Measurements from ENCODE around the gene MAP1LC3B.

DNA sequence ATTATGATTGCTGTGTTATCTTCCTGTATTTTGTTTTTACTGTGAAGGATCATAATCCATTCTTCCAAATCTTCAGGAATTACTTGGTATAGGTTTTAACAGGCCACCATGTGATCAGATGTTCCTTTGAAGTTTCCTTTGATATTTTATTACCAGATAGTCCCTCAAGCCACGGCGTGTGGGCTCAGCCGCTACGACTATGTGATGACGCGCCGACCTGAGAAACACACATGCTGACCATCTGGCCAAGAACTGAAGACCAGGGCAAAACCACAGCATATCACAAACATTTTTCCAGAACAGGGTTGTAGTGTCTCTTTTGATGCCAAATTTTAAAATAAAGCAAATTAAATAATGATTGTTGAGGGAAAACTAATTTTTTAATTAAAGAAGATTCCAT is 53.4 kb downstream of the MAP1LC3B start:
- TF ChIP-seq, protein P1, sequence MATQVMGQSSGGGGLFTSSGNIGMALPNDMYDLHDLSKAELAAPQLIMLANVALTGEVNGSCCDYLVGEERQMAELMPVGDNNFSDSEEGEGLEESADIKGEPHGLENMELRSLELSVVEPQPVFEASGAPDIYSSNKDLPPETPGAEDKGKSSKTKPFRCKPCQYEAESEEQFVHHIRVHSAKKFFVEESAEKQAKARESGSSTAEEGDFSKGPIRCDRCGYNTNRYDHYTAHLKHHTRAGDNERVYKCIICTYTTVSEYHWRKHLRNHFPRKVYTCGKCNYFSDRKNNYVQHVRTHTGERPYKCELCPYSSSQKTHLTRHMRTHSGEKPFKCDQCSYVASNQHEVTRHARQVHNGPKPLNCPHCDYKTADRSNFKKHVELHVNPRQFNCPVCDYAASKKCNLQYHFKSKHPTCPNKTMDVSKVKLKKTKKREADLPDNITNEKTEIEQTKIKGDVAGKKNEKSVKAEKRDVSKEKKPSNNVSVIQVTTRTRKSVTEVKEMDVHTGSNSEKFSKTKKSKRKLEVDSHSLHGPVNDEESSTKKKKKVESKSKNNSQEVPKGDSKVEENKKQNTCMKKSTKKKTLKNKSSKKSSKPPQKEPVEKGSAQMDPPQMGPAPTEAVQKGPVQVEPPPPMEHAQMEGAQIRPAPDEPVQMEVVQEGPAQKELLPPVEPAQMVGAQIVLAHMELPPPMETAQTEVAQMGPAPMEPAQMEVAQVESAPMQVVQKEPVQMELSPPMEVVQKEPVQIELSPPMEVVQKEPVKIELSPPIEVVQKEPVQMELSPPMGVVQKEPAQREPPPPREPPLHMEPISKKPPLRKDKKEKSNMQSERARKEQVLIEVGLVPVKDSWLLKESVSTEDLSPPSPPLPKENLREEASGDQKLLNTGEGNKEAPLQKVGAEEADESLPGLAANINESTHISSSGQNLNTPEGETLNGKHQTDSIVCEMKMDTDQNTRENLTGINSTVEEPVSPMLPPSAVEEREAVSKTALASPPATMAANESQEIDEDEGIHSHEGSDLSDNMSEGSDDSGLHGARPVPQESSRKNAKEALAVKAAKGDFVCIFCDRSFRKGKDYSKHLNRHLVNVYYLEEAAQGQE (IDR thresholded peaks at IDR 0.05; ENCODE audit: low read depth), result no peak
- TF ChIP-seq CREB1 (IDR thresholded peaks at IDR 0.05; ENCODE audit: low read depth) (no peak), EP300 (IDR thresholded peaks at IDR 0.05; ENCODE audit: borderline replicate concordance) (no peak), TCF12 (IDR thresholded peaks at IDR 0.05; ENCODE audit: low read depth) (no peak), RAD21 (IDR thresholded peaks at IDR 0.05; ENCODE audit: low read depth) (no peak), FOXM1 (IDR thresholded peaks at IDR 0.05; ENCODE audit: borderline replicate concordance, low read depth) (no peak), TEAD4 (IDR thresholded peaks at IDR 0.05) (no peak), NFIC (IDR thresholded peaks at IDR 0.05) (no peak), TAF1 (IDR thresholded peaks at IDR 0.05; ENCODE audit: low read depth) (no peak), CEBPB (IDR thresholded peaks at IDR 0.05) (no peak)
- TF ChIP-seq, protein P2, sequence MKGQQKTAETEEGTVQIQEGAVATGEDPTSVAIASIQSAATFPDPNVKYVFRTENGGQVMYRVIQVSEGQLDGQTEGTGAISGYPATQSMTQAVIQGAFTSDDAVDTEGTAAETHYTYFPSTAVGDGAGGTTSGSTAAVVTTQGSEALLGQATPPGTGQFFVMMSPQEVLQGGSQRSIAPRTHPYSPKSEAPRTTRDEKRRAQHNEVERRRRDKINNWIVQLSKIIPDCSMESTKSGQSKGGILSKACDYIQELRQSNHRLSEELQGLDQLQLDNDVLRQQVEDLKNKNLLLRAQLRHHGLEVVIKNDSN (IDR thresholded peaks at IDR 0.05), result no peak
- TF ChIP-seq, protein P3, sequence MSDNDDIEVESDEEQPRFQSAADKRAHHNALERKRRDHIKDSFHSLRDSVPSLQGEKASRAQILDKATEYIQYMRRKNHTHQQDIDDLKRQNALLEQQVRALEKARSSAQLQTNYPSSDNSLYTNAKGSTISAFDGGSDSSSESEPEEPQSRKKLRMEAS (IDR thresholded peaks at IDR 0.05), result no peak

All from Ishikawa (cell line).